Measurements from ENCODE around the gene BHLHA15. TPM values are rescaled to one million over a fixed set of nuclear protein-coding genes. Genes with fewer than 3 reads are reported as not detected.

Gene BHLHA15
- total RNA-seq, 1 donor from 2014 or later: 0.57 TPM

- peaks cover 14% of the 10 kb centered on the region for H3K36me3 Mint-ChIP-seq (ENCODE audit: insufficient read depth)
- H3K4me1 Mint-ChIP-seq (ENCODE audit: low read depth): peaks cover 3% of the 10 kb centered on the region
- H3K27ac Mint-ChIP-seq: peak overlapping the region; percentile 37
- no peaks in the 10 kb centered on the region for H3K27me3 Mint-ChIP-seq
- TF ChIP-seq CTCF (IDR thresholded peaks at IDR 0.05; ENCODE audit: unreplicated experiment): no peak
- DNase-seq (ENCODE audit: low spot score, unreplicated experiment): no peak
- no peaks in the 10 kb centered on the region for H3K9me3 Mint-ChIP-seq (ENCODE audit: low read depth)
- peak overlapping the region; percentile 68 for H3K4me3 Mint-ChIP-seq (ENCODE audit: low read depth)
These were observed 1.9 kb upstream of the BHLHA15 start for GRCh38 chr7:98209166-98209920.

GRCh38 chr7:98210513-98211220 is 572 bp upstream of the BHLHA15 start:
- peak overlapping the region; percentile 52 for H3K4me3 Mint-ChIP-seq (ENCODE audit: low read depth)
- no peak for DNase-seq (ENCODE audit: low spot score, unreplicated experiment)
- peaks cover 8% of the 10 kb centered on the region for H3K36me3 Mint-ChIP-seq (ENCODE audit: insufficient read depth)
- H3K4me1 Mint-ChIP-seq (ENCODE audit: low read depth): peaks cover 5% of the 10 kb centered on the region
- no peaks in the 10 kb centered on the region for H3K9me3 Mint-ChIP-seq (ENCODE audit: low read depth)
- H3K27me3 Mint-ChIP-seq: no peaks in the 10 kb centered on the region
- TF ChIP-seq CTCF (IDR thresholded peaks at IDR 0.05; ENCODE audit: unreplicated experiment): no peak
- H3K27ac Mint-ChIP-seq: no peak overlapping the region

GRCh38 chr7:98211676-98212531 is 665 bp downstream of the BHLHA15 start:
- H3K27ac Mint-ChIP-seq: no peak overlapping the region
- DNase-seq (ENCODE audit: low spot score, unreplicated experiment): no peak

GRCh38 chr7:98212532-98213041 is 1.3 kb downstream of the BHLHA15 start:
- Mint-ChIP-seq H3K9me3 (ENCODE audit: low read depth) (no peaks in the 10 kb centered on the region), H3K4me1 (ENCODE audit: low read depth) (peaks cover 7% of the 10 kb centered on the region), H3K4me3 (ENCODE audit: low read depth) (no peak overlapping the region), H3K36me3 (ENCODE audit: insufficient read depth) (no peaks in the 10 kb centered on the region), H3K27me3 (no peaks in the 10 kb centered on the region), H3K27ac (no peak overlapping the region)
- no peak for DNase-seq (ENCODE audit: low spot score, unreplicated experiment)
- TF ChIP-seq CTCF (IDR thresholded peaks at IDR 0.05; ENCODE audit: unreplicated experiment): no peak

More at GRCh38 chr7:98211676-98212531, 665 bp downstream of the BHLHA15 start:
- H3K9me3 Mint-ChIP-seq (ENCODE audit: low read depth): no peaks in the 10 kb centered on the region
- H3K4me3 Mint-ChIP-seq (ENCODE audit: low read depth): peak overlapping the region; percentile 55
- H3K36me3 Mint-ChIP-seq (ENCODE audit: insufficient read depth): peaks cover 5% of the 10 kb centered on the region
- TF ChIP-seq CTCF (IDR thresholded peaks at IDR 0.05; ENCODE audit: unreplicated experiment): no peak
- H3K4me1 Mint-ChIP-seq (ENCODE audit: low read depth): peaks cover 6% of the 10 kb centered on the region
- H3K27me3 Mint-ChIP-seq: no peaks in the 10 kb centered on the region
